CD14-positive monocyte (primary cell): ENCODE data around the gene SPATA33. TPM values are rescaled to one million over a fixed set of nuclear protein-coding genes. Genes with fewer than 3 reads are reported as not detected.

ENCODE experiments used
- DNase-seq, 3 donors: peaks; one replicate each; pipeline ENCODE4 v3.0.0-alpha.2; 2011 to 2022
- H2AFZ ChIP-seq: 2 replicates; pipeline ENCODE4 v1.6.0; 2012; ENCODE audit warnings: mild to moderate bottlenecking, low read depth, low read length, inconsistent platforms; ENCODE audit not compliant: insufficient read depth, poor library complexity, severe bottlenecking
- H3K27ac ChIP-seq, 2 donors: 1 replicate in 1 of 2; 2 replicates in 1 of 2; pipeline ENCODE4 v1.5.1; 2012 to 2013; ENCODE audit warnings: low read length in 2 of 2, control low read depth in 1 of 2, inconsistent platforms in 1 of 2, low read depth in 1 of 2, mild to moderate bottlenecking in 1 of 2
- H3K27me3 ChIP-seq, 2 donors: one replicate each; pipeline versions ENCODE4 v1.6.0 to v1.6.1; 2011 to 2013; ENCODE audit warnings: low read length in 2 of 2; ENCODE audit not compliant: control insufficient read depth in 2 of 2, insufficient read depth in 2 of 2
- H3K36me3 ChIP-seq, 2 donors: replicated peaks in 1 of 2; 1 replicate in 1 of 2; 2 replicates in 1 of 2; pipeline versions ENCODE4 v1.5.1 to v1.6.1; 2012 to 2013; ENCODE audit warnings: low read length in 2 of 2, control low read depth in 1 of 2, inconsistent platforms in 1 of 2, mild to moderate bottlenecking in 1 of 2; ENCODE audit not compliant: insufficient read depth in 2 of 2, control insufficient read depth in 1 of 2
- H3K4me1 ChIP-seq, 2 donors: 1 replicate in 1 of 2; 2 replicates in 1 of 2; pipeline versions ENCODE4 v1.5.1 to v1.6.1; 2012 to 2013; ENCODE audit warnings: low read length in 2 of 2, control low read depth in 1 of 2, inconsistent platforms in 1 of 2, mild to moderate bottlenecking in 1 of 2, moderate library complexity in 1 of 2; ENCODE audit not compliant: insufficient read depth in 2 of 2, control insufficient read depth in 1 of 2
- H3K4me2 ChIP-seq: replicated peaks from 2 replicates; pipeline ENCODE3; 2012; ENCODE audit warnings: low read length, moderate library complexity, mild to moderate bottlenecking; ENCODE audit not compliant: poor library complexity, severe bottlenecking; ENCODE audit errors: extremely low read depth
- H3K4me3 ChIP-seq, 3 experiments: fragments of 200-600 bp in 1 of 3; sonication (generic) in 1 of 3; replicated peaks in 1 of 3; 1 replicate in 2 of 3; 2 replicates in 1 of 3; pipeline ENCODE4 v1.5.1; 2011 to 2013; ENCODE audit warnings: low read length in 3 of 3, mild to moderate bottlenecking in 3 of 3, control low read depth in 2 of 3, low read depth in 2 of 3, inconsistent platforms in 1 of 3, moderate library complexity in 1 of 3
- H3K79me2 ChIP-seq: 2 replicates; pipeline ENCODE4 v1.6.0; 2012; ENCODE audit warnings: mild to moderate bottlenecking, control low read depth, inconsistent platforms, low read length, moderate library complexity; ENCODE audit not compliant: insufficient read depth
- H3K9ac ChIP-seq: 2 replicates; pipeline ENCODE4 v1.6.0; 2017; ENCODE audit warnings: low read length, mild to moderate bottlenecking; ENCODE audit not compliant: insufficient read depth, poor library complexity, severe bottlenecking
- H3K9me3 ChIP-seq, 2 donors: replicated peaks in 1 of 2; 1 replicate in 1 of 2; 2 replicates in 1 of 2; pipeline versions ENCODE4 v1.5.1 to v1.6.1; 2012 to 2013; ENCODE audit warnings: low read length in 2 of 2, control low read depth in 1 of 2; ENCODE audit not compliant: control insufficient read depth in 1 of 2, insufficient read depth in 1 of 2
- H4K20me1 ChIP-seq: 2 replicates; pipeline ENCODE4 v1.6.0; 2012; ENCODE audit warnings: mild to moderate bottlenecking, low read length, control low read depth, moderate library complexity; ENCODE audit not compliant: insufficient read depth
- H3K27ac Mint-ChIP-seq, 7 donors: one replicate each; pipeline ENCODE4 v1.8.0; 2020; ENCODE audit warnings: mild to moderate bottlenecking in 7 of 7, mixed read lengths in 7 of 7, moderate library complexity in 6 of 7, inconsistent platforms in 2 of 7
- H3K27me3 Mint-ChIP-seq, 3 donors: one replicate each; pipeline ENCODE4 v1.8.0; 2021 to 2022; ENCODE audit warnings: low read depth in 3 of 3, mild to moderate bottlenecking in 3 of 3, mixed read lengths in 3 of 3, moderate library complexity in 3 of 3, inconsistent platforms in 1 of 3
- H3K36me3 Mint-ChIP-seq, 2 donors: one replicate each; pipeline ENCODE4 v1.8.0; 2020; ENCODE audit warnings: mixed read lengths in 2 of 2, inconsistent platforms in 1 of 2, mild to moderate bottlenecking in 1 of 2
- H3K4me1 Mint-ChIP-seq: one replicate; pipeline ENCODE4 v1.8.0; 2020; ENCODE audit warnings: mild to moderate bottlenecking, mixed read lengths
- H3K4me3 Mint-ChIP-seq, 2 donors: one replicate each; pipeline ENCODE4 v1.8.0; 2020; ENCODE audit warnings: mild to moderate bottlenecking in 2 of 2, mixed read lengths in 2 of 2, moderate library complexity in 1 of 2
- H3K9me3 Mint-ChIP-seq, 7 donors: one replicate each; pipeline ENCODE4 v1.8.0; 2020 to 2022; ENCODE audit warnings: mixed read lengths in 7 of 7, mild to moderate bottlenecking in 6 of 7, moderate library complexity in 6 of 7, inconsistent platforms in 2 of 7
- WGBS: methylation state at CpG from one replicate; pipeline ENCODE4 v1.1.5; 2013; ENCODE audit warnings: missing lambda C conversion rate; ENCODE audit not compliant: insufficient coverage; 5-methylcytosine and 5-hydroxymethylcytosine counted together
- intact Hi-C, 2 donors: fragments of 100-400 bp; cut with micrococcal nuclease; formaldehyde crosslinking; loops; one replicate each; pipeline versions ENCODE4 v1.15.0 to v1.15.1; 2023
- polyA plus RNA-seq, 3 donors: library from polyadenylated mRNA; depleted of rRNA in 1 of 3; unstranded in 2 of 3; stranded (reverse) in 1 of 3; fragments of 300-500 nt in 2 of 3; fragments of >200 nt in 1 of 3; fragmentation: Illumina TruSeq in 2 of 3; gene quantifications; 1 replicate in 2 of 3; 2 replicates in 1 of 3; pipeline ENCODE4 v1.2.3, GENCODE V29; 2012 to 2021
- TF ChIP-seq, protein P1 (sequence below): fragments of 200-600 bp; IDR thresholded peaks from one replicate; pipeline ENCODE4 v1.8.0; 2022; ENCODE audit warnings: antibody characterized with exemption, mild to moderate bottlenecking

Gene SPATA33
- polyA plus RNA-seq, 3 donors: 1.4 to 3.5 (median 1.8) TPM

DNA sequence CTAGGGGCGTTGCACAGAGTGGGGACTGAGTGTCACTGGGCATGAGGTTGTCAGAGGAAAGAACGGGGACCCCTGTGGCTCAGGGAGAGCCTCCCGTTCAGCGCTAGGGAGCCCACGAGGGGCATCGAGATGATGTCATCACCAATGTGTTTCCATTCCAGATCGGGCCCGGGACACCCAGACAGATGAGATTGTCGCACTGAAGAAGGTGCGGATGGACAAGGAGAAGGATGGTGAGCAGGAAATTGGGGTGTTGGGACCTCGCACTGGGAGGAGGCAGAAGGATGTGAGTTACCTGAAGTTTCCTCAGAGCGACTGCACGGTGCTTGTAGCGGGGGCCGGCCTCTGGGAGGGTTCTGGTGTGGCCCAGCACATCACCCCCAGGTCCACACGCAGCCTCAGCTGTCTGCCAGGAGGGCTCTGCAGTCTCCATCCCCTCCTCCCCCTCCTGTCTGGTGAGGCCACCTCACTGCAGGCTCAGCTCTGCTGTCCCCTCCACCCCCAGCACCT is 32.8 kb downstream of the SPATA33 start:
- Histone ChIP-seq H3K4me3 (no peak overlapping the region), H3K36me3 (peaks cover 48 to 60% of the 10 kb centered on the region in 2 donors), H4K20me1 (peaks cover 10% of the 10 kb centered on the region), H3K27ac (no peak overlapping the region), H3K4me2 (no peak overlapping the region), H3K9me3 (peaks cover 0 to 6% of the 10 kb centered on the region in 2 donors), H3K79me2 (peaks cover 25% of the 10 kb centered on the region), H2AFZ (no peak overlapping the region), H3K4me1 (peaks cover 10 to 17% of the 10 kb centered on the region in 2 donors), H3K27me3 (no peaks in the 10 kb centered on the region), H3K9ac (no peak overlapping the region)
- Mint-ChIP-seq H3K36me3 (peaks cover 37 to 62% of the 10 kb centered on the region in 2 donors), H3K27me3 (peaks cover 0 to 2% (median 2%) of the 10 kb centered on the region in 3 donors), H3K4me3 (no peak overlapping the region), H3K27ac (peak overlapping the region in 1 of 7 donors; percentile 23), H3K4me1 (peaks cover 9% of the 10 kb centered on the region), H3K9me3 (peaks cover 0 to 4% (median 2%) of the 10 kb centered on the region in 7 donors)
- TF ChIP-seq, protein P1, sequence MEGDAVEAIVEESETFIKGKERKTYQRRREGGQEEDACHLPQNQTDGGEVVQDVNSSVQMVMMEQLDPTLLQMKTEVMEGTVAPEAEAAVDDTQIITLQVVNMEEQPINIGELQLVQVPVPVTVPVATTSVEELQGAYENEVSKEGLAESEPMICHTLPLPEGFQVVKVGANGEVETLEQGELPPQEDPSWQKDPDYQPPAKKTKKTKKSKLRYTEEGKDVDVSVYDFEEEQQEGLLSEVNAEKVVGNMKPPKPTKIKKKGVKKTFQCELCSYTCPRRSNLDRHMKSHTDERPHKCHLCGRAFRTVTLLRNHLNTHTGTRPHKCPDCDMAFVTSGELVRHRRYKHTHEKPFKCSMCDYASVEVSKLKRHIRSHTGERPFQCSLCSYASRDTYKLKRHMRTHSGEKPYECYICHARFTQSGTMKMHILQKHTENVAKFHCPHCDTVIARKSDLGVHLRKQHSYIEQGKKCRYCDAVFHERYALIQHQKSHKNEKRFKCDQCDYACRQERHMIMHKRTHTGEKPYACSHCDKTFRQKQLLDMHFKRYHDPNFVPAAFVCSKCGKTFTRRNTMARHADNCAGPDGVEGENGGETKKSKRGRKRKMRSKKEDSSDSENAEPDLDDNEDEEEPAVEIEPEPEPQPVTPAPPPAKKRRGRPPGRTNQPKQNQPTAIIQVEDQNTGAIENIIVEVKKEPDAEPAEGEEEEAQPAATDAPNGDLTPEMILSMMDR: no peak
- intact Hi-C loops: no loop called here
- no peak for DNase-seq
- WGBS: 95% methylated on average over 14 of the region's 16 CpGs

DNA sequence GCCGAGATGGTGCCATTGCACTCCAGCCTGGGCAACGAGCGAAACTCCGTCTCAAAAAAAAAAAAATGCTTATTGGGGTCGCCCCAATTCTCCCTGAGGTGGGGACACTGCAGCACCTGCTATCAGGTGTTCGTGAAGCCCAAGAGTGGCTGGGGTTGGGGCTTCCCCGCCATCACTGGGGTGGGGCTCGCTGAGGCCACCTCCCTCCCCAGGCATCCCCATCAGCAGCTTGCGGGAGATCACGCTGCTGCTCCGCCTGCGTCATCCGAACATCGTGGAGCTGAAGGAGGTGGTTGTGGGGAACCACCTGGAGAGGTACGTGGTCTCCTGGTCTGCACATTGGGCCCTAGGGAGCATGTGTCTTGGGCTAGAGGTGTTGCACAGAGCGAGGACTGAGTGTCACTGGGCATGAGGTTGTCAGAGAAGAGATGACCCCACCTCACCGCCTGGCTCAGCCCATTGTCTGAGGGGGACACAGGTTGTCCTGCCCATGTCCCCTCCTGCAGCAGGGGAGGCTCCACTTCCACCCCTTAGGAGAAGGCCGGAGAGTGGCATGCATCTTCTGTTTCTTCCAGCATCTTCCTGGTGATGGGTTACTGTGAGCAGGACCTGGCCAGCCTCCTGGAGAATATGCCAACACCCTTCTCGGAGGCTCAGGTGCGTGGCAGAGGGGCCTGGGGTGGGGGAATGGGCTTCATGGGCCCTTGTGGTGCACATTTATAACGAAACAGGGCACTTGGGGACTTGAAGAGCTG is 33.8 kb downstream of the SPATA33 start:
- H3K4me2 ChIP-seq: no peak overlapping the region
- H3K9me3 ChIP-seq: no peaks in the 10 kb centered on the region
- H4K20me1 ChIP-seq: peaks cover 12% of the 10 kb centered on the region
- Mint-ChIP-seq H3K27me3 (peaks cover 0 to 2% (median 0%) of the 10 kb centered on the region in 3 donors), H3K9me3 (no peaks in the 10 kb centered on the region), H3K4me3 (no peak overlapping the region), H3K27ac (peak overlapping the region in 1 of 7 donors; percentile 48), H3K4me1 (peaks cover 7% of the 10 kb centered on the region), H3K36me3 (peaks cover 42 to 69% of the 10 kb centered on the region in 2 donors)
- no peak overlapping the region for H3K27ac ChIP-seq
- WGBS: 96% methylated on average over 13 of the region's 21 CpGs
- no peak overlapping the region for H3K4me3 ChIP-seq
- H2AFZ ChIP-seq: no peak overlapping the region
- peaks cover 10 to 12% of the 10 kb centered on the region in 2 donors for H3K4me1 ChIP-seq
- peaks cover 54 to 64% of the 10 kb centered on the region in 2 donors for H3K36me3 ChIP-seq
- intact Hi-C loops: no loop called here
- H3K27me3 ChIP-seq: no peaks in the 10 kb centered on the region
- H3K9ac ChIP-seq: no peak overlapping the region
- TF ChIP-seq, protein P1: no peak
- peaks cover 25% of the 10 kb centered on the region for H3K79me2 ChIP-seq
- no peak for DNase-seq
